ENCODE results near the gene KCTD7. TPM values are rescaled to one million over a fixed set of nuclear protein-coding genes. Genes with fewer than 3 reads are reported as not detected.

Gene KCTD7
- total and polyA plus RNA-seq, 2 of the 13 experiments (the other 11 are each of a cell fraction or from before 2014, with no cell fraction given) = 7.3 to 13.5 TPM

DNA sequence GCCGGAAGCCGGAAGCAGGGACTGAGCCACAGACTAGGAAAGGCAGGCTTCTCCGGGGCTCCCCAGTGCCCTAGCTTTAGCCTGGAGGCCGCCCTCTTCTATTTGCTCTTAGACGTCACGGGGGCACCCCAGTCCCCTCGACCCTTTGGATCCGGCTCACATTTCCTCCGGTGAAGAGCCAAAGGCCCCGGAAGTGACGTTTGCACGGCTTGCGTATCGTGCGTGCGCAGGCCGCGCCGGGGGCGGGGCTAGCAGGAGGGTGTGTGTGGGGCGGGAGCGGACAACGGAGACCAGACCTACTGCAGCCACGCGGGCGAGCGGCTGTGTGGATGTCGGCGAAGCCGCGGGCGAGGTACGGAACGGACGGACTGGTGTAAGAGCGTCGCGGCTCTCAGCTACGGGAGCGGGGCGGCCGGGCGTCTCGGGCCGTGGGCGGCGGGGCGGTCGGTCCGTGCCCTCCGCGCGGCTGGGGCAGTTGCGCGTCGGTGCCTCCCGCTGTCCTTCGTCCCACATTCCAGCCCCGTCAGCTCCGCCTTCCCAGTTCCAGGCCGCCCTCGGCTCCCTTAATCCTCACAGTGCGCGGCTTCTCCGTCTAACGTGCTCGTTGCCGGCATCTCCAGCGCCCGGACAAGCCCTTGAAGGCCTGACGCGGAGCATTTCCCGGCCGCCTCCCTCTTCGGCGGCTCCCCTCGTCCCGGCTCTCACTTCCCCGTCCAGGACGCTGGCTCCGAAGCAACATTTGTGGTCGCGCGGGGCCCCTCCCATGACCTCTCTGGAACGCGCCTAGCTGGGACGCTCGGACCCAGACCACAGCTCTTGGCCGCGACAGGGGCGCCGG lies 25.8 kb downstream of the KCTD7 start (continued):
- TF ChIP-seq, protein P1, sequence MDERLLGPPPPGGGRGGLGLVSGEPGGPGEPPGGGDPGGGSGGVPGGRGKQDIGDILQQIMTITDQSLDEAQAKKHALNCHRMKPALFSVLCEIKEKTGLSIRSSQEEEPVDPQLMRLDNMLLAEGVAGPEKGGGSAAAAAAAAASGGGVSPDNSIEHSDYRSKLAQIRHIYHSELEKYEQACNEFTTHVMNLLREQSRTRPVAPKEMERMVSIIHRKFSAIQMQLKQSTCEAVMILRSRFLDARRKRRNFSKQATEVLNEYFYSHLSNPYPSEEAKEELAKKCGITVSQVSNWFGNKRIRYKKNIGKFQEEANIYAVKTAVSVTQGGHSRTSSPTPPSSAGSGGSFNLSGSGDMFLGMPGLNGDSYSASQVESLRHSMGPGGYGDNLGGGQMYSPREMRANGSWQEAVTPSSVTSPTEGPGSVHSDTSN (CRISPR knock-in tag; IDR thresholded peaks at IDR 0.05) = no peak
- TF ChIP-seq SMAD1 (CRISPR knock-in tag; IDR thresholded peaks at IDR 0.05; ENCODE audit: borderline replicate concordance, low read depth) (peak; percentile 43; the same call in 1 of the 2 replicates), NR2F2 (IDR thresholded peaks at IDR 0.05; ENCODE audit: borderline replicate concordance, low read depth) (peak; percentile 64; the same call in 1 of the 2 replicates), ZNF839 (CRISPR knock-in tag; IDR thresholded peaks at IDR 0.05; ENCODE audit: borderline replicate concordance) (peak; percentile 24; the same call in 1 of the 2 replicates), JUND (CRISPR knock-in tag; IDR thresholded peaks at IDR 0.05) (peak; percentile 71), BRD4 (CRISPR knock-in tag; IDR thresholded peaks at IDR 0.05) (peak; percentile 48; the same call in 1 of the 2 replicates), HES4 (CRISPR knock-in tag; IDR thresholded peaks at IDR 0.05; ENCODE audit: borderline replicate concordance) (peak; percentile 86), RARG (CRISPR knock-in tag; IDR thresholded peaks at IDR 0.05; ENCODE audit: low read depth) (peak; percentile 53; the same call in 1 of the 2 replicates), ZZZ3 (CRISPR knock-in tag; IDR thresholded peaks at IDR 0.05; ENCODE audit: borderline replicate concordance) (peak; percentile 92), ZNF547 (CRISPR knock-in tag; IDR thresholded peaks at IDR 0.05) (peak; percentile 61; the same call in 1 of the 2 replicates), ZNF24 (IDR thresholded peaks at IDR 0.05) (no peak), ZSCAN22 (CRISPR knock-in tag; IDR thresholded peaks at IDR 0.05) (0 out of 2 replicates have a peak, but pooled peaks have one; percentile 72), ZNF766 (CRISPR knock-in tag; IDR thresholded peaks at IDR 0.05; ENCODE audit: borderline replicate concordance) (peak; percentile 58; the same call in 1 of the 2 replicates), ZNF17 (CRISPR knock-in tag; IDR thresholded peaks at IDR 0.05) (no peak)
- TF ChIP-seq, protein P2, sequence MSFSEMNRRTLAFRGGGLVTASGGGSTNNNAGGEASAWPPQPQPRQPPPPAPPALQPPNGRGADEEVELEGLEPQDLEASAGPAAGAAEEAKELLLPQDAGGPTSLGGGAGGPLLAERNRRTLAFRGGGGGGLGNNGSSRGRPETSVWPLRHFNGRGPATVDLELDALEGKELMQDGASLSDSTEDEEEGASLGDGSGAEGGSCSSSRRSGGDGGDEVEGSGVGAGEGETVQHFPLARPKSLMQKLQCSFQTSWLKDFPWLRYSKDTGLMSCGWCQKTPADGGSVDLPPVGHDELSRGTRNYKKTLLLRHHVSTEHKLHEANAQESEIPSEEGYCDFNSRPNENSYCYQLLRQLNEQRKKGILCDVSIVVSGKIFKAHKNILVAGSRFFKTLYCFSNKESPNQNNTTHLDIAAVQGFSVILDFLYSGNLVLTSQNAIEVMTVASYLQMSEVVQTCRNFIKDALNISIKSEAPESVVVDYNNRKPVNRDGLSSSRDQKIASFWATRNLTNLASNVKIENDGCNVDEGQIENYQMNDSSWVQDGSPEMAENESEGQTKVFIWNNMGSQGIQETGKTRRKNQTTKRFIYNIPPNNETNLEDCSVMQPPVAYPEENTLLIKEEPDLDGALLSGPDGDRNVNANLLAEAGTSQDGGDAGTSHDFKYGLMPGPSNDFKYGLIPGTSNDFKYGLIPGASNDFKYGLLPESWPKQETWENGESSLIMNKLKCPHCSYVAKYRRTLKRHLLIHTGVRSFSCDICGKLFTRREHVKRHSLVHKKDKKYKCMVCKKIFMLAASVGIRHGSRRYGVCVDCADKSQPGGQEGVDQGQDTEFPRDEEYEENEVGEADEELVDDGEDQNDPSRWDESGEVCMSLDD (CRISPR knock-in tag; IDR thresholded peaks at IDR 0.05; ENCODE audit: borderline replicate concordance) = peak; percentile 100
- TF ChIP-seq, protein P3, sequence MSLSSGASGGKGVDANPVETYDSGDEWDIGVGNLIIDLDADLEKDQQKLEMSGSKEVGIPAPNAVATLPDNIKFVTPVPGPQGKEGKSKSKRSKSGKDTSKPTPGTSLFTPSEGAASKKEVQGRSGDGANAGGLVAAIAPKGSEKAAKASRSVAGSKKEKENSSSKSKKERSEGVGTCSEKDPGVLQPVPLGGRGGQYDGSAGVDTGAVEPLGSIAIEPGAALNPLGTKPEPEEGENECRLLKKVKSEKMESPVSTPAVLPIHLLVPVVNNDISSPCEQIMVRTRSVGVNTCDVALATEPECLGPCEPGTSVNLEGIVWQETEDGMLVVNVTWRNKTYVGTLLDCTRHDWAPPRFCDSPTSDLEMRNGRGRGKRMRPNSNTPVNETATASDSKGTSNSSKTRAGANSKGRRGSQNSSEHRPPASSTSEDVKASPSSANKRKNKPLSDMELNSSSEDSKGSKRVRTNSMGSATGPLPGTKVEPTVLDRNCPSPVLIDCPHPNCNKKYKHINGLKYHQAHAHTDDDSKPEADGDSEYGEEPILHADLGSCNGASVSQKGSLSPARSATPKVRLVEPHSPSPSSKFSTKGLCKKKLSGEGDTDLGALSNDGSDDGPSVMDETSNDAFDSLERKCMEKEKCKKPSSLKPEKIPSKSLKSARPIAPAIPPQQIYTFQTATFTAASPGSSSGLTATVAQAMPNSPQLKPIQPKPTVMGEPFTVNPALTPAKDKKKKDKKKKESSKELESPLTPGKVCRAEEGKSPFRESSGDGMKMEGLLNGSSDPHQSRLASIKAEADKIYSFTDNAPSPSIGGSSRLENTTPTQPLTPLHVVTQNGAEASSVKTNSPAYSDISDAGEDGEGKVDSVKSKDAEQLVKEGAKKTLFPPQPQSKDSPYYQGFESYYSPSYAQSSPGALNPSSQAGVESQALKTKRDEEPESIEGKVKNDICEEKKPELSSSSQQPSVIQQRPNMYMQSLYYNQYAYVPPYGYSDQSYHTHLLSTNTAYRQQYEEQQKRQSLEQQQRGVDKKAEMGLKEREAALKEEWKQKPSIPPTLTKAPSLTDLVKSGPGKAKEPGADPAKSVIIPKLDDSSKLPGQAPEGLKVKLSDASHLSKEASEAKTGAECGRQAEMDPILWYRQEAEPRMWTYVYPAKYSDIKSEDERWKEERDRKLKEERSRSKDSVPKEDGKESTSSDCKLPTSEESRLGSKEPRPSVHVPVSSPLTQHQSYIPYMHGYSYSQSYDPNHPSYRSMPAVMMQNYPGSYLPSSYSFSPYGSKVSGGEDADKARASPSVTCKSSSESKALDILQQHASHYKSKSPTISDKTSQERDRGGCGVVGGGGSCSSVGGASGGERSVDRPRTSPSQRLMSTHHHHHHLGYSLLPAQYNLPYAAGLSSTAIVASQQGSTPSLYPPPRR (CRISPR knock-in tag; IDR thresholded peaks at IDR 0.05; ENCODE audit: borderline replicate concordance) = peak; percentile 61; the same call in 1 of the 2 replicates
- TF ChIP-seq, protein P4, sequence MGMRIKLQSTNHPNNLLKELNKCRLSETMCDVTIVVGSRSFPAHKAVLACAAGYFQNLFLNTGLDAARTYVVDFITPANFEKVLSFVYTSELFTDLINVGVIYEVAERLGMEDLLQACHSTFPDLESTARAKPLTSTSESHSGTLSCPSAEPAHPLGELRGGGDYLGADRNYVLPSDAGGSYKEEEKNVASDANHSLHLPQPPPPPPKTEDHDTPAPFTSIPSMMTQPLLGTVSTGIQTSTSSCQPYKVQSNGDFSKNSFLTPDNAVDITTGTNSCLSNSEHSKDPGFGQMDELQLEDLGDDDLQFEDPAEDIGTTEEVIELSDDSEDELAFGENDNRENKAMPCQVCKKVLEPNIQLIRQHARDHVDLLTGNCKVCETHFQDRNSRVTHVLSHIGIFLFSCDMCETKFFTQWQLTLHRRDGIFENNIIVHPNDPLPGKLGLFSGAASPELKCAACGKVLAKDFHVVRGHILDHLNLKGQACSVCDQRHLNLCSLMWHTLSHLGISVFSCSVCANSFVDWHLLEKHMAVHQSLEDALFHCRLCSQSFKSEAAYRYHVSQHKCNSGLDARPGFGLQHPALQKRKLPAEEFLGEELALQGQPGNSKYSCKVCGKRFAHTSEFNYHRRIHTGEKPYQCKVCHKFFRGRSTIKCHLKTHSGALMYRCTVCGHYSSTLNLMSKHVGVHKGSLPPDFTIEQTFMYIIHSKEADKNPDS (CRISPR knock-in tag; IDR thresholded peaks at IDR 0.05) = peak; percentile 47; the same call in 1 of the 2 replicates

Measured in HepG2 (cell line).